GM19463 (cell line): ENCODE data around the gene XBP1.
"Not testable (repeated sequence)": the region's sequence is repeated elsewhere in the genome, so short reads cannot be mapped to it uniquely, and the experiment has no call there.

Source experiments
- ATAC-seq: cut with Tn5 transposase; IDR thresholded peaks from one replicate; pipeline ENCODE4 v1.9.1; 2021; ENCODE audit warnings: mild to moderate bottlenecking, moderate library complexity; ENCODE audit not compliant: unreplicated experiment

The XBP1 gene

DNA sequence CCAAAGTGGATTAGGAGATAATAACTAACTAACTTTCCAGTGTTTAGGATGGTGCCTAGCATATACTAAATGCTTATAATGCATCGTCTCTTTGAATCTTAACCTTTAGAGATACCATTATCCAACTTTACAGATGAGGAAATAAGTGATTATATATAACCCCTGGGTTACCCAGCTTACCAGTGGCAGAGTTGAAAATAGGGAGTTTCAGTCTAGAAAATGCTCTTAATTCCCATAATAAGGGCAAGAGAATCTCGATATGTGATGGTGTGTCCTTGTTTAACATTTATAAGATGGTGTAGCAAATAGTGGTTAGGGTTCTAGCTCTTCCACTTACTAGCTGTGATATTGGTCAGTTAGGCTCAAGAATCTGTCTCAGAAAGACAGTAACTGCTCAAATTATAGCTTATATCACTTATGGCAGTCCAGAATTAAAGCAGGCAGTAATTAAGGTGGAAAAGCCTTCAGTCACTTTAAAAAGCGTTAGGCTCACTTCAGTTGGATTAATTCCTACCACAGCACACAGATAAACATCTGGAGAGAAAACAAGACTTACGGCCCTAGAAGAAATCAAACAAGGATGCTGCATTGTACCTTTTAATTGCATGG, 6.3 kb downstream of the XBP1 start:
- no peak for ATAC-seq

- ATAC-seq, result peak; percentile 25
Observed at GRCh38 chr22:28792491-28793383, 7.6 kb downstream of the XBP1 start.

GRCh38 chr22:28791841-28792490, 8.4 kb downstream of the XBP1 start:
- peak; percentile 64 for ATAC-seq

DNA sequence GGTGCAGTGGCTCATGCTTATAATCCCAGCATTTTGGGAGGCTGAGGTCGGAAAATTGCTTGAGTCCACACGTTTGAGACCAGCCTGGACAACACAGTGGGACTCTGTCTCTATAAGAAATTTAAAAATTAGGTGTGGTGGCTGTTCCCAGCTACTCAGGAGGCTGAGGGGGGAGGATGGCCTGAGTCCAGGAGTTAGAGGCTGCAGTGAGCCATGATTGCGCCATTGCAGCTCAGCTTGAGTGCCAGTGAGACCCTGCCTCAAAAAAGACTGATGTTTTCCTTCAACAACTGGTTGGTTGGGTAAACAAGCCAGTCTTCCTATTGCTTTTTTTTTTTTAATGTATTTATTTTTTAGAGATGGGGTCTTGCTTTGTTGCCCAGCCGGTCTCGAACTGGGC, 9.2 kb downstream of the XBP1 start:
- no peak for ATAC-seq

GRCh38 chr22:28788601-28789000, 11.8 kb downstream of the XBP1 start:
- ATAC-seq, result no peak

- ATAC-seq, result no peak
Observed at GRCh38 chr22:28783786-28784671, 16.3 kb downstream of the XBP1 start.

- ATAC-seq, result no peak
Observed at GRCh38 chr22:28780296-28780695, 20.1 kb downstream of the XBP1 start.

DNA sequence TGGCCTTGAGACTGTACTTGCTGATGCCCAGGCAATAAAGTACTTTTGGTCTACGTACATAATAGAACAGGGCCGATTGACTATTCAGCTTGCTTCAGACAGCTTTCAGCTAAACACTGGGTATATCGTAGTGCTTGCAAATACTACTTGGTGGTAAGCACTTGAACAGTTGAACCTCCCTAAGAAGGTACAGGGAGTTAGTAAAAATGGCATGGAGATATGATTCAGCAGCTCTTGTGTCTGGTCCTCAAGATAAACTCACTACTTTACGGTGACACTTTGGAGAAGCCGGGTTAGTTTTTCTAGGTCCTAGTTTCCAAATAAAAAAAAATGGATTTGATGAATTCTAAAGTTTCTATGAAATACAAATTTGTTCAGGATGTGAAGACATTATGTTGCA, 20.5 kb downstream of the XBP1 start:
- no peak for ATAC-seq

GRCh38 chr22:28774378-28774777, 26.0 kb downstream of the XBP1 start:
- no peak for ATAC-seq

DNA sequence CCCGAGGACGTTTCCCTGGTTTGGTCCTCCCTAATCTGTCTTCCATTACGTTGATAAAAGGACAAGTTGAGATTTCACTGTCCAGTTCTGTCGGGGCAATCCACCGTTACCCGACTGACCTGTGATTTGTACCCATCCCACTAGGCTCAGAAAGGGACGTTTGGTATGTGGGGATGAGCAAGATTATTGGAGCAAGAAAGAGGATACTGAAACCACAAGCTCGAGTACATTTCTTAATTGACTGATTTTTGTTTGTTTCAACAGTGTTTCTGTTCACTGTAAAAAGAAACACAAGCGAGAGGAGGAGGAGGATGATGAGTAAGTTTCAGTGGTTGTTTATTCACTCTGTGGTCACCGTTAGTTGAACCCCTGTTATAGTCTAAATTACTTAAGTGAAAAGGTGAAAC, 26.9 kb downstream of the XBP1 start:
- ATAC-seq, result no peak

DNA sequence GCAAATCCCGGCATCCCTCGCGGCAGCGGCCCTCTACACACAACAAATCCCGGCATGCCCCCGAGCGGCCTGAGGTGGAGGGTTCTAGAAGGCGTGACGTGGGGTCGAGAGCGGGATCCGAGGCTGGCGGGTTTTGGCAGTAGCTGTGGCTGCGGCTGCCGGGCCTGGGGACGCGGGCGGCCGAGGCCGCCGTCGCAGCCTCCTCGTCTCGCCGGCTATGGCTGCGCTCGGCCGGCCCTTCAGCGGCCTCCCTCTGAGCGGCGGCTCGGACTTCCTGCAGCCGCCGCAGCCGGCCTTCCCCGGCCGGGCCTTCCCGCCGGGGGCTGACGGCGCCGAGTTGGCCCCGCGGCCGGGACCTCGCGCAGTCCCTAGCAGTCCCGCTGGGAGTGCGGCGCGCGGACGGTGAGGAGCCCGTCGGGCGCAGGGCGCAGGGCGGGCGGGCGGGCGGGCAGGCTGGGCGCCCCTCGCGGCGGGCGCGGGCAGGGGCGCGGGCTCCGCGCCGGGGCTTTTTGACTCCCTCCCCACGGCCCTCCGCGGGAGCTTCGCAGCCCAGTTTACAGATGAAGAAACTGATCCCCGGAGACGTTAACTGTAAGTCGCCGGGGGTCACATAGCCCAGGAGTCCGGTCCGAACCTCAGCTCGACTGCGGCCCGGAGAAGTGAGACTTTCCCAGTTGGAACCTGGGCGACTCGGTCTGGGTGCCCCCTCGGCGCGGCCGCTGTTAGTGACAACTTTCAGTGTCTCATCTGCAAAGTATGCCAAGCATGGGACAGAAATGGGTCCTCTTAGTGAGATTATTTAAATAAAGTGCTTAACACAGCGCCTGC, 27.5 kb downstream of the XBP1 start, which contains the start of gene CCDC117:
Gene CCDC117 (plus strand): TSS at position 63 of the 828 bp plus-strand sequence. CDS start 155 bp downstream, at position 218.
- peak; percentile 86 for ATAC-seq

- no peak for ATAC-seq
Observed at GRCh38 chr22:28771195-28771791, 29.1 kb downstream of the XBP1 start.

- no peak for ATAC-seq
Observed at GRCh38 chr22:28769394-28770085, 30.8 kb downstream of the XBP1 start.

GRCh38 chr22:28768701-28769393, 31.5 kb downstream of the XBP1 start:
- ATAC-seq, result no peak

DNA sequence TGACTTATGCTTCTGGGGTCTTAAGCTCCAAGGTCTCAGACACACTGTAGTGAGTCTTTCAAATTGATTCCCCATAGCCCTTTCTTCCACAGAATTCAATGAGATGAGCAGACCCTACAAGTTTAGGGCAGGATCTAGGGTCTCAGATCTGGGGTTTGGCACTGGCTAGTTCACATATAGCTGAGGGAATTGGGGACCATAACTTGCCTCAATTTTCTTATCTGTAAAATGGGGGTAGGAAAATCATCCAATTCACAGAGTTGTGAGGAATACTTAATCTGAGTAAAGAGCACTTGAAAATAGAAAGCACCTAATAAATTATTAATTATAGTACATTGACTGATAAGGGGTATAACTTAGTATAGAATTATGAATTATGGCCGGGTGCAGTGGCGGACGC, 33.7 kb downstream of the XBP1 start:
- ATAC-seq, result no peak

GRCh38 chr22:28762000-28762399, 38.4 kb downstream of the XBP1 start:
- ATAC-seq, result not testable (repeated sequence)

DNA sequence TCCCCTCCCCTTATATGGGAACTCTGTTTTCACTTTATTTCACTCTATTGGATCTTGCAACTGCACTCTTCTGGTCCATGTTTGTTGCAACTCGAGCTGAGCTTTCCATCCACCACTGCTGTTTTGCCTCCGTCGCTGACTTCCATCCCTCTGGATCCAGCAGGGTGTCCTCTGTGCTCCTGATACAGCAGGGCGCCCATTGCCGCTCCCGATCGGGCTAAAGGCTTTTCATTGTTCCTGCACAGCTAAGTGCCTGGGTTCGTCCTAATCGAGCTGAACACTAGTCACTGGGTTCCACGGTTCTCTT, 39.0 kb downstream of the XBP1 start:
- ATAC-seq, result no peak

DNA sequence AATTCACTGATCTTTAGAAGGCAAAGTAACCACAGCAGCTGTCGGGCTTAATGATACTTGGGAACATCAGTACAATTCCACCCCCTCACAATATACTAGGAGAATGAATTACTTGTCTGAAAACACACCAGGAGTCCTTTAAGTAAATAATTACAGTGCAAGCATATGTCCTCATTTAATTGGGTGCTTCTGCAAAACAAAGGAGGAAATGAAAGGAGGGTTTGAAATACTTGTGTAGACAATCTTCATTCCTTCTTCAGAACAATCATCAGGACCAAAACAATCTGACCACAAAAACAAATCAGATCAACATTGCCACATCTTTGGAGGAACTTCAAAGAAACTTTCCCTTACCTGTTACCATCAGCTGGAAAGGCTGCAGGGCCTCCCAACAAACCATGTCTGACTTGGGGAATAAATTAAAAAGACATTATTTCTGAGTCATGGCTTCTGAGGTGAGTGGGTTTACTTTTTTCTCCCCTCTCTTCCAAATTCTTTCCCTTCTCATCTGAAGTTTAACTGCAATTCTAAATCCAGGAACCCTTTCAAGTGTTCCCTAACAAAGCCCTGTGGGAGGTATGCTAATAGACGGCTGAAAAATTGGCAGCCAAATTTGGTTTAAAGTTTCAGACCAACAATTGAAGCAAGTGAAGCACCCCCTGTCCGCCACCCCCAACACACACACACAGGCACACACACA, 40.4 kb downstream of the XBP1 start:
- ATAC-seq, result no peak
